Omental fat pad (tissue), 4 donors: ENCODE measurements around the gene ARHGAP33. TPM values are rescaled to one million over a fixed set of nuclear protein-coding genes. Genes with fewer than 3 reads are reported as not detected.
"Not testable (repeated sequence)": the region's sequence is repeated elsewhere in the genome, so short reads cannot be mapped to it uniquely, and the experiment has no call there.

Source experiments
- ATAC-seq: fragments of 150-250 bp; one replicate; pipeline ENCODE4 v1.9.1; 2016; ENCODE audit warnings: mild to moderate bottlenecking, moderate library complexity; ENCODE audit not compliant: low FRiP score
- DNase-seq: peaks from one replicate; pipeline ENCODE4 v3.0.0-alpha.2; 2019; ENCODE audit warnings: low spot score
- CTCF ChIP-seq, 3 donors: fragments of 450-650 bp; IDR thresholded peaks; one replicate each; pipeline ENCODE4 v1.5.1; 2016 to 2017; ENCODE audit warnings: antibody characterized with exemption in 3 of 3, mild to moderate bottlenecking in 3 of 3, moderate library complexity in 2 of 3
- total RNA-seq, 4 donors: library from RNA; depleted of rRNA; stranded (reverse); fragments of >200 nt; gene quantifications; one replicate each; pipeline ENCODE4 v1.1.0, GENCODE V29; 2016

Gene ARHGAP33
- total RNA-seq, 4 donors from 2014 or later, result 0.84 to 9.1 (median 2.5) TPM

- no peak for TF ChIP-seq CTCF (IDR thresholded peaks at IDR 0.05)
- DNase-seq (no peak), ATAC-seq (no peak)
Observed at GRCh38 chr19:35768082-35768421, 7.3 kb upstream of the ARHGAP33 start.

DNA sequence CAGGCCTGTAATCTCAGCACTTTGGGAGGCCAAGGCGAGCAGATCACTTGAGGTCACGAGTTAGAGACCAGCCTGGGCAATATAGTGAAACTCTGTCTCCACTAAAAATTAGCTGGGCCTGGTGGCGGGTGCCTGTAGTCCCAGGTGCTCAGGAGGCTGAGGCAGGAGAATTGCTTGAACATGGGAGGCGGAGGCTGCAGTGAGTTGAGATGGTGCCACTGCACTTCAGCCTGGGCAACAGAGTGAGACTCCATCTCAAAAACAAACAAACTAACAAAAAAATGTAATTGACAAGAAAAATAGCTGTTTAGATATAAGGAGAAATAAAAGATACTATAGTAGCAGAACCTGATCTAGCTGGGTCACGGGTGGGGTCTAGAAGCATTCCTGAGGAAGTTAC is 3.0 kb upstream of the ARHGAP33 start:
- ATAC-seq, DNase-seq: not testable (repeated sequence)

DNA sequence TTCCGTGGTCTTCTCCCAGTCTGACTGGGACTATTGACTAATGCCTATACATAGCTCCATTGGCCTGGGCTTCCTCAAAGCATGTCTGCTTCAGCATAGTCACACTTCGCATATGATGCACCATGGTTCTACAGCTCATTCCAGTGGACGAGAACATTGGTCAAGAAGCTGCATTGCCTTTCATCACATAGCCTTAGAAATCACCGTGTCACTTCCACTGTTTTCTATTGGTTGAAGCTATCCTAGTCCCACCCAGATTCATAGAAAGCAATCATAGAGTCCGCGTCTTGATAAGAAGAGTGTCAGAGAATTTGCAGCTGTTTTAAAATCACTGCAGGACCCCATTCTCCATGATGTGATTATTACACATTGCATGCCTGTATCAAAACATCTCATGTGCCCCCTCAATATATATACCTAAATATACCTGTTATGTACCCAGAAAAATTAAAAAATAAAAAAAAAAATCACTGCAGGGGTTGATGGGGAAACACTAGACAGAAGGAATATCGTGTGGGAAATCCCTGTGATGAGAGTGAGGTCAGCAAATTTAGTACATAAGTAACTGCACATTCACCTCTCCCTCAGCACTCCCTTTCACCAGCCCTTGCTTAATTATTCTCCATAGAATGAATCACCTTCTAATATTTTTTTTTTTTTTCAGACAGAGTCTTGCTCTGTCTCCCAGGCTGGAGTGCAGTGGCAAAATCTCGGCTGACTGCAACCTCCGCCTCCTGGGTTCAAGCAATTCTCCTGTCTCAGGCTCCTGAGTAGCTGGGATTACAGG is 2.2 kb upstream of the ARHGAP33 start:
- DNase-seq (no peak), ATAC-seq (no peak)
- no peak for TF ChIP-seq CTCF (IDR thresholded peaks at IDR 0.05)

- ATAC-seq, result no peak
- no peak for DNase-seq
- no peak for TF ChIP-seq CTCF (IDR thresholded peaks at IDR 0.05)
Observed at GRCh38 chr19:35774274-35775045, 904 bp upstream of the ARHGAP33 start.

DNA sequence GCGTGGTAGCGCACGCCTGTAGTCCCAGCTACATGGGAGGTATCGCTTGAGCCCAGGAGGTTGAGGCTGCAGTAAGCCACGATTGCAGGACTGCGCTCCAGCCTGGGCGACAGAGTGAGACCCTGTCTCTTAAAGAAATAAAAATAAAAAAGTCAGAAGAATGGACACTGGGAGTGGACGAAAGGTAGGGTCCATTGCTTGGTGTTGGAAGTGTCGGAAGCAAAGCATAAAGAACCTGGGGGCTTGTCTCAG is 392 bp upstream of the ARHGAP33 start:
- peak; percentile 9 for ATAC-seq
- no peak for DNase-seq

DNA sequence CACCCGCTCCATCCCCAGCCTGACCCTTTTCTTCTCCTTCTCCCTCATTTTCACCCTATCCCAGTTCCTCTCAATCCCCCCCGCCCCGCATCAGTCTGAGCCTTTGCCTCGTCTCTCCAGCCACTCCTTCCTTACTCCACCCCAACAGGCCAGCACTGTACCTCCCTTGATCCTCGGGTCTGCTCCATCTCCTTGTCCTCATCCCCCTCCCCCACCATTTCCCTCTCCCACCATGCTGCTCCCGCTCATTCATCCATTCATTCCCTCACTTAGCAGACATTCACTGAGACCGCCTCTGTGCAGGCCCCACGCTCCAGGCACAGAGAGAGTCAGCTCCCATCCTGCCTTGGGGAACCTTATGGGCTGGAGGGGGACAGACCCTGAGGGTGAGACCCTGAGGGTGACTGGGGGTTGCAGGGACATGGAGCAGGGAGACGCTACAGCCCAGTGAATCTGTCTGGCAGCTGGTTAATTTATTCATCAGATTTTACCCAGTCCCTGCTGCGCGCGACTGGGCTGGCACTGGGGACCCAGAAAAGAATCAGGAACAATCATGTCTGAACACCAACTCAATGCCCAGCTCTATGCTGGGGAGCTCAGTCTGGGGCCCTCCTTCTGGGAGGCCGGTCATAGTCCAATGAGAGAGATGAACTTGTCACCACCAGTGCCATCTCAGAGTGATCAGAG is 881 bp downstream of the ARHGAP33 start:
- ATAC-seq (no peak), DNase-seq (no peak)
- TF ChIP-seq CTCF (IDR thresholded peaks at IDR 0.05), result no peak

More for the DNA sequence above, 392 bp upstream of the ARHGAP33 start:
- TF ChIP-seq CTCF (IDR thresholded peaks at IDR 0.05), result no peak

- ATAC-seq (no peak), DNase-seq (no peak)
- TF ChIP-seq CTCF (IDR thresholded peaks at IDR 0.05), result no peak
Observed at GRCh38 chr19:35777086-35777841, 1.9 kb downstream of the ARHGAP33 start.
